ENCODE measurements around the gene CYTH3.

CYTH3 gene

DNA sequence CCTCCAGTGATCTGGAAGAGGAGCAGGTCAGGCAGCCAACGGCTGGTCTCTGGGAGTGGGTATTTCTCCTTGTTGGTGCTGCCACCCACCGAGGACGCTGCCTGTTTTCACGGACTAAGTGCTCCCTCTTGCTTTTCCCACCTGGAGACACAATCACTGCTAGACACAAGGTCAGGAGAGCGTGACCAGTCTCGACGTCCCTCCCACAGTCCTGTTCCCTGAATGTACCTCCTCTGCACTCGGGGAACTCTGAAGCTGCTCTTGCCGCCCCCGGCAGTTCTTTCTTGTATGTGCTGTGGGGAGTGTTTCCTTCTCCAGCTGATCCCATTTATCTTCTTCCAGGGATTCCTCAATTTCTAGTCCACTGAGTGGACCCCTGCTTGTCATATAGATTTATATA, 89.4 kb downstream of the CYTH3 start:
- no peak for DNase-seq

DNA sequence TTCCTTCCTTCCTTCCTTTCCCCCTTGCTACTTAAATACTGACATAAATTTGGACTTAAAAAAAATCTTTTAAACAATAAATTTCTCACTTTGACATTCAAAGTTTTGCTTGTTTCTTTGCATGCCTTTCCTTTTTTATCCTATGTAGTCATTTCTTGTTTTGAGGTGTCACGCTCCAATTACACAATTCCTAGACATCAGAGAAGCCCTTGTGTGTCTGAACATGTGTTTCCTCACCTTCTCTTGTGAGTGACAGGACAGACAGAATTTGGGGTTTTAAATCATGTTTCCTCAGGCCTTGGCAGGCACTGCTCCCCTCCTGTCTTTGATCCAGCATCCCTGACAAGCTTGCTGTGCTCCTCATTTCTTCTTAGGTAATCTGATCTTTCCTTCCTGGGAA, 91.3 kb downstream of the CYTH3 start:
- DNase-seq = no peak

DNA sequence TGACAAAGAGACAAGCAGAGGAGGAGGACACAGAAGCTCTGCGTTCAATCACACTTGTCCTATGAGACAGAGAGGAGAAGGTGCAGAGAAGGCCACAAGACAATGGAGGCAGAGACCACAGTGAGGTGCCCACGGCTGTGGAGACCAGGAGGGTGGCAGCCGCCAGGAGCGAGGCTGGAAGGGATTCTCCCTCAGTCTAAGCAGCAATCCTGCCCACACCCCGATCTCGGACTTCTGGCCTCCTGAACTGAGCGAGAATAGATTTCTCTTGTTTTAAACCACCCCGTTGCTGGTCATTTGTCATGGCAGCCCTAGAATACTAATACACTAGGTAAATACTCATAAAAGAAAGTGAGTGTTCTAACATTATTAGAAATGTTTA, 92.1 kb downstream of the CYTH3 start:
- DNase-seq = no peak

DNA sequence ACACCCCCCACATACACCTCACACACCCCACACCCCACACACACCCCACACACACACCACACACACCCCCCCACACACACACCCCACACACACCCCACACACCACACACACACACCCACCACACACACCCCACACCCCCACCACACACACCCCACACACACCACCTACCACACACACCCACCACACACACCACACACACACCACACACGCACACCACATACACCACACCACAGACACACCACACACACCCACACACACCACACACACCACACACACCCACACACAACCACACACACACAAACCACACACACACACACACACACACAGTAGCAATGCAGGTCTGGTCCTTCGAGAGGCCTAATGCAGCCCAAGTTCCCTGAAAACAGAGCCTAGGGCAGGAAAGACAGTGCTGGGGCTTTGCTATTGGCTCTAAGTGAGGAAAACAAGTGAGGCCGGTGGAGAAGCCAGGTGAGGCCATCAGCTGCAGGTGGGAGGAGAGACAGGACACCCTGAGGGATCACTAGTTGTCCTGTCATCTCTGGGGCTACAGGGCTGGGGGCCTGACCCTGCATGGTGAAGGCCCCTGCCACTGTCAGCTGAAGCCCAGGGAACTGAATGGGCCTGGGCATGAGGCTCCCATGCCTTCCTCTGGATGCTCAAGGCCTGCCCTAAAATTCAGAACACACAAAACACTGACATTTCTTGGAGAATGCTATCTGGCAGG, 92.6 kb downstream of the CYTH3 start:
- DNase-seq = no peak

DNA sequence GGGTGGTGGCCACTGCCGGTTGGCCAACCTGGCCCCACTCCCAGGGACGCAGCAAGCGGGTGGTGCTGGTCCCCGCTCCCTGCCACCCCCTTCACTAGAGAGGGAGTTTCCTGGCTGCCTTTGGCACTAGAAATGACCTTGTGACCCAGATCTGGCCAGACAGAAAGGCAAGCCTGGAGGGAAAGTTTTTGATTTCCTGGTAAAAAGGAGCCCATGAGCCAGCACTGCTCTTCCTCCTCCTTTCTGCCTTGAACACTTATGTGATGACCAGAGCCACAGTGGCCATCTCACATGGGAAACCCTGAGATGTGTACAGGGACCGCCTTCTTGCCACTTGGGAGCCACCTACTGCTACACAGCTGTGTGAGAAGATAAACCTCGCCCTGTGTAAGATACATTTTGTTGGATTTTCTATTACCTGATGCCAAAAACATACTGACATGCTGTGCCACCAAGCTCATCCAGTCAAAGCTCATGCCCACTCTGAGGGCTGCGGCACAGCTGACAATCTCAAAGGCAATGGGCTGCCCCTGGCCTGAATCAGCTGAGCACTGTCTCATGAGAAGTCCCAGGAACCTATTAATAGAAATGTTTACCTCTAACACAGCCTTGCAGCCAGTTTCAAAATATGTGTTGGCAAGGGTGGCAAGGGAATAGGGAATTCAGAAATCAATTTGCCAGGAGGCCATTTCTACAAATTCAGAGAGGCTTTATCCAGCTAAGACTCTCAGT, 94.0 kb downstream of the CYTH3 start:
- no peak for DNase-seq

DNA sequence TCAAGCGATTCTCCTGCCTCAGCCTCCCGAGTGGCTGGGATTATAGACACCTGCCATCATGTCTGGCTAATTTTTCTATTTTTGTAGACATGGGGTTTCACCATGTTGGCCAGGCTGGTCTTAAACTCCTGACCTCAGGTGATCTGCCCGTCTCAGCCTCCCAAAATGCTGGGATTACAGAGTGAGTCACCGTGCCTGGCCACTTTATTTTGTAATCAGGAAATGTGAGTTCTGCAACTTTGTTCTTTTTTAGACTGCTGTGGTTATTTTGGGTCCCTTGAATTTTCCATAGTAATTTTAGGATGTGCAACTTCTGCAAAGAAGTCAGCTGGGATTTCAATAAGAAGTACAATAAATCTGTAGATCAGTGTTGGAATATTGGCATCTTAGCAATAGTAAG, 96.8 kb downstream of the CYTH3 start:
- no peak for DNase-seq

DNA sequence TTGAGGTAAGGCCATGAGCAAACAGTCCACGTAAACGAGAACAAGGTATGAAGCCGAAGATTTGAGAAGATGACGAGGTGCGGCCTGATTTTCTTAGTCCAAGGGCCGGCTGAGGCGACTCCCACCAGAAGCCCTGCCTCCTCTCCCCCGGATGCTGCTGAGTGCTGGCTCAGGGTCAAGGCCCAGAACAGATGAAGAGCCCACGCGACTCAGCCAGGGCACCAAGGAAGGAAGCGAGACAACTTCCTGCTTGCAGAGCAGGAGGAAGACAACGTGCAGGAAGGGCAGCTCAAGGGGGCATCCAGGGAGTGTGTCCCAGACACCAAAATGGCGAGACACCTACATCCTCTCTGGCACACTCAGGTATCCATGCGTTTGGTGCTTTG, 99.5 kb downstream of the CYTH3 start:
- DNase-seq = no peak

DNA sequence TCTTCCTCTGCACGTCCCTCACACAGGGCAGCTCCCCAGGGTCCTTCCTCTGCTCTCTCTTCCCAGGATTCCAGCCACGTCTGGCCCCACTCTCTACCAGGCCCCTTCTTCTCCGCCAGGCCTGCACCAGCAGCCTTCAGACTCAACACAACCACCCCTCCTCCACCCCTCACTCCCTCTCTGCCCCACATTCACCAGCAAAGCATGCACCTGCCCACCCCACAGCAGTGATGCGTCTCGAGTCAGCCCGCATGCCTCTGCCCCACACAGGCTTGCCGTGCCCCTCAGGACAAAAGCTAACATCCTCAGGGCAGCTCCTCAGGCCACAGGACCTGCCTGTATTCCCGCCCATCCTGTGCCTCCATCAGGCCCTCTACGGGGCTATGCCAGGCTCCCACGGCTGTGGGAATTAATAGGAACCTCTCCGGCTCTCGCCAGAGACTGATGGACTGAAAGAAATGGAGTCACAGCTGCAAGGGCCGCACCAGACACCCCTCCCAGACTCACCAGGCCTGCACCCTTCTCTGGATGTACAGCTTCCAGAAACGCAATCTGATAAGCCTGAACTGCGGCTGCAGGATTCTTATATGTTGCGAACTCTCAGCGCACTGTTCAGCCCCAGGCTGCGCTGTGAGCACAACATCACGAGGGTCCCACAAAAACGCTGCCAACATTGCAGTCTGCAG, 100.1 kb downstream of the CYTH3 start:
- DNase-seq = no peak

DNA sequence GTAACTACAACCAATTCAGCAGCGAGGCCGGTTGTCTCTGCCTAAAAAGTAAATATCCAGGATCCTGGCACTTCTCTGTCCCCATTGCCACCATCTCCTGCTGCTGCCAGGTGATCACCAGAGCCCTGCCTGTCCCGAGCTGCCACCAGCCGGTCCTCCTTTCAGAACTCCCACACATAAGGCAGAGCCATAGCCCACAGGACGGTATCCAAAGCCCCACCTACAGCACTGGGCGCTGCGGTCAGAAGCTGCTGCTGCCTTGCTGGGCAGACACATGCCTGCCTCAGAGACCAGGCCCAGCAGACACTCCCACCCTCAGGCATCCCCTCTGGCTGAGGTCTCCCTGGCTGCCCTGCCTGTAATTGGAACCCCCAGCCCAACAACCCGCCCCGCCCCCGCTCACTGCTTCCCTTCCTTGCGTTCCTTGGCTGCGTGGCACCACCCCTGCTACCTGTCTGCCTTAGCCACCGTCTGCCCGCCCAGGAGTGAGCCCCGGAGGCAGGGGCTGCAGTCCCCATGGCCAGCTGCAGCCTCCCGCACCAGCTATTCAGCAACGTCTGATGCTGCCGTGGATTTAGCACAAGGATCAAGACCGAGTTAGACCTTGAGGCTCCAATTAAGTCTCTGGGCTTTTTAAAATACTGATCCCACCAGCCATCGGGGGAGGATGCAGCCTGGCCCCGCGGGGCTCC, 100.7 kb downstream of the CYTH3 start:
- no peak for DNase-seq

DNA sequence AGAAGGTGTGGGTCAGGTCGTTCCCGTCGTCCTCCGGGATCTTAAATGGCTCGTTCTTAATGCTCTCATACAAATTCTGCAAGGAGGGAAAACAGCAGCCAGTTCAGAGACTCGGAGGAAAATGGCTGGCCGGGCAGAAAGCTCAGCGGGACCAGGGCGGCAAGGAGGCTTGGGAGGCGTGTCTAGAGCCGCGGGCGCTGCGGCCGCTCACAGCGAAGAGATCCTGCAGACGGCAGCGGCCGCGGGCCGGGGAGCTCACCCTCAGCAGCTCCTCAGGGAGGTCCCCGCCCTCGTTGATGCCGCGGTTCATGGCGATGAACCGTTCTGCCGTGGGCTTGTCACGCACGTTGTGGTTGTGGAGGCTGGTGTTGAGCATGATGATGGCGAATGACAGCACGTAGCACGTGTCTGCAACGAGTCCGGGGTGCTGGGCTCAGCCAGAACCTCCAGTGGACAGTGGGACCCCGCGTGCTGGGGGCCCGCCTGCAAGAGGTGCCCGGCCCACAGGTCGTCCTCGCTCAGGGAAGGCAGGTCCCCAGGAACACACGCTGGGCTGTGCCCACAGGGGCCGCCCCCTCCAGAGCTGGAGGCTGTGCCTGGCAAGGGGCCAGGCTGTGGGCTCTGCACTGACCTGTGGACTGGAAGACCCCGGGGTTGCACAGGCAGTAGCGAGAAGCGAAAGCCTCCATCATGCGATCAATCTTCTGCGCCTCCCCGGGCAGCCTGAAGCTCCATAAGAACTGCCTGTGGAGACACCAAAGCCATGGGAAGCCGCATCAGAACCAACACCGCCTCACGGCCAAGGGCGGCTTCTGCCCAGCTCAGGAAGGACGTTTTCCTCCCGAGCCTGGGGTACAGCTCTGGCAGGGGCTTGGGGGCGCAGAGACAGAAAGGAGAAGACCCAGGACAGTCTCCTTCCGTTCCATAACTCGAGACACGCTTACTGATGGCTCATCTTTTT, 101.6 kb downstream of the CYTH3 start:
- DNase-seq = no peak

DNA sequence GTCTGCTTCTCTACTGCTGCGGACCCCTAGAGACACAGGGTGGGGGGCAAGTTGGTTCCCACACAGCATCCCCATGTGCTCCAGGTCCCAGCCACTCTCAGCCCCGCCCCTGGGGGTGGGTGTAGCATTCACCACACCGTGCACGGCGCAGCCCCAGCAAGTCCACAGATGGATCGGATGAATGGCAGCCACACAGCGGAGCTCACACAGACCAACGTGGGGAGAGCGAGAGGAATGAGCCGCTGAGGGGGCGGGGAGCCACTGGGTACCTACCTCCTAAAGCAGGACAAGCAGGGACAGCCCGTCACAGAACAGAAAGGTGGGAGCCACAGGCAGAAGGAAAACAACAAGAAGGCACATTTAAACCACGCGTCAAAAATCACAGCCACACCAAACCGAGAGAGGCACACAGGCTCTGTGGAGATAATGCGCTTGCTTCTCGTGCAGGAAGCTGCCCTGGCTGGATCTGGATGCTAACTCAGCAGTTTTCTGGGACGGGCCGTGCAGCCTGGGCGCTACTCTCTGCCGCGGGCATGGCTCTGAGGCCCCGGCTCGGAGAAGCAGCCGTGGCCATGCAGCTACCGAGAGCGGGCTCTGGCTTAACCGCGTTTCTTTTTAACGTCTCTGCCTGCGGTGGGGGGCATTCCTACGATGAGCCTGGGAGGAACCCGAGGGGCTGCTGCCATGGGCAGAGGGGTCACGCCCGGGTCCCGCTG, 102.5 kb downstream of the CYTH3 start:
- DNase-seq = no peak

DNA sequence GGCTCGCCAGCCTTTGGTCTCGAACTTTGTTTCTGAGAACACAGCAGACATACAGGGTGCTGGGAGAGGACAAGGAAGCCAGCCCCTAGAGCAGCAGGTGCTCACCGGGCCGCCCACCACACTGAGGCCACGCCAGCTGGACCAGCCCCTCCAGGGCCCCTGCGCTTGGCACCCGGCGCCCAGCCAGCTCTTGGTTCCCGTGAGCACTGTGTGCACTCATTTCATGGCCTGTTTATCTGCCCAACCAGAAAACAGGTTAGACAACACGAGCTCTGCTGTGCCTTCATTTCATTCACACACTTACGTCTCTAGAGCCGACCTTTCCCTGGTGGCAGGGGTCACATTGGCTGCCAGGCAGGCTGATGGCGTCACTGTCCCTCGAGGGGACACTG, 104.0 kb downstream of the CYTH3 start:
- no peak for DNase-seq

DNA sequence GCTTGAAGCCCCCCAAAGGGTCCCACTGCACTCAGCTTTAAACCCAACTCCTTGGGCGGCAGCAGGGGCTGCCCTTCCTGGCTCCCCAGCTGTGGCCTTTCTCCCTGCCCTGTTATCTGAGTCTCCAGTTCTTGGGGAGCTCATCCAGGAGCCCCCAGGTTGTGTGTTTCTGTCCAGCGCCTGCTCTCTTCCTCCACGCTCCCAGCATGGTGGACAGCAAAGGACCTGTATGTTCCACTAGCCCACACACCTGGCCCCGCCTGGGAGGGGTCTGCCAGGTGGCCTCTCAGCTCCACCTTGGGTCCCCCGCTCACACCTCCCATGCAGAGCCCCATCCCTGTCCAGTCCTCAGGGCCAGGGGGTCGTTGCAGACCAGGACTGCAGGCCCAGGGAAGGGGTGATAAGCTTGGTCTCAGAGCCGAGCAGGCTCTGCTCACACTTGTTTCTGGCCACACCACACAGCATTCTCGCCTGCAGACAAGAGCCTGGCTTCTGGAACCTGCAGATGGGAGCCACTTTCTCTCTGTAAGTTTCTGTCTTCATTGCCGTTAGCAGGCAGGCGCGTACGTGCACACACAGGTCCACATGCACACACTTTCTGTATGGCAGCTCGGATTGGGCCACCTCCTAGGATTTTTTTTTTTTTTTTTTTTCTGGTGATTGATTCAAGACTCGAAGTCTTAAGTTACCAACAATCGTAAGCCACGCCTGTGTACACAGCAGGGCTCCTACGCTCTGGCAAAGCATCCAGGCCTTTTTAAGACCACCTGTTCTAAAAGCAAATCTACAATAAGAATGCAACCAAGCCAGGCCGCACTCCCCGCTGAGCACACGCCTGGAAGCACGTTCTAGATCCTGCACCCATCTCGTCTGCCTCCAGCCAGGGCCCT, 104.6 kb downstream of the CYTH3 start:
- DNase-seq = no peak

DNA sequence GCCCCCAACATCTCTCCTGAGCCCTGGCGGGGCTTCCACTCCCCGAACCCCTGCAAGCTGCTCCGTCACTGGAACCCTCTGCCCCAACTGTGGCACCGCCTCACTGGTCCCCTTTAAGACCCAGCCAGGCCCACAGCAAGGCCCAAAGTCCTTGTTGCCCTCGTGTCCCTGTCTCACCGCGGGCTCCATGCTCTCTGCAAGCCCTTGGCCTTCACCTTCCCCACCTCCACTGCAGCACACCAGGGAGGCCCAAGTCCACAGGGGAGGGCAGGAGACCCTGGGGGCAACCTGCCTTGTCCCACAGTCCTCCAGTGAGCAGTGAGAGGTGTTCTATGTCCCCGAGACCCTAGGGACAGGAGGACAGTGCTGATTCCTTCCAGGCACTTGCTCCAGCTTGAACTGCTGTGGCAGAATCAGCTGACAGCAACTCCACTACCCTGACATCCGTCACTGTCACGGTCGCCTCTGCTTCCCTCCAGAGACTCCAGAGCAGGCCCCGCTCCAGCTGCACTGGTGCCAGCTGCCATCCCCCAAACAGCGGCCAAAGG, 105.3 kb downstream of the CYTH3 start:
- DNase-seq = no peak

DNA sequence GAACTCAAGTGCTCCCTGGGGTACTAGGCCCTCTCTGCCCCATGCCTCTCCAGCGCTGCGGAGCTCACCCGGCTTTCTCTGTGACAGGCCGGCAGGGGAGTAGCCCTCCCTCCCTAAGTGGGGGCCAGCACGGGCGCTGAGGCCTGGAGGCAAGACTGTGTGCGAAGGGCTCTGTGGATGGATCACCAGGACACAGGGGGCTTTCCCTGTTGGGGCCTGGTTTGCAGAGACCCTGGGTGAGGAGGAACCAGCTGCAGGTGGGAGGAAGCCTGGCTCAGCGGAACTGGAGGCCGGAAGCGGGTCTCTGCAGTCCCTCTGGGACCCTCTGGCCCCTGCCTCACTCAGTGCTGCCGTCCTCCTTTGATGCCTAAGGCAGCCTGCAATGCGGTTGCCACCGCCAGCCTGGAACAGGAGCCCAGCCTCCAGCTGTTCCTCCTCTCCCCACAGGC, 106.0 kb downstream of the CYTH3 start:
- no peak for DNase-seq

DNA sequence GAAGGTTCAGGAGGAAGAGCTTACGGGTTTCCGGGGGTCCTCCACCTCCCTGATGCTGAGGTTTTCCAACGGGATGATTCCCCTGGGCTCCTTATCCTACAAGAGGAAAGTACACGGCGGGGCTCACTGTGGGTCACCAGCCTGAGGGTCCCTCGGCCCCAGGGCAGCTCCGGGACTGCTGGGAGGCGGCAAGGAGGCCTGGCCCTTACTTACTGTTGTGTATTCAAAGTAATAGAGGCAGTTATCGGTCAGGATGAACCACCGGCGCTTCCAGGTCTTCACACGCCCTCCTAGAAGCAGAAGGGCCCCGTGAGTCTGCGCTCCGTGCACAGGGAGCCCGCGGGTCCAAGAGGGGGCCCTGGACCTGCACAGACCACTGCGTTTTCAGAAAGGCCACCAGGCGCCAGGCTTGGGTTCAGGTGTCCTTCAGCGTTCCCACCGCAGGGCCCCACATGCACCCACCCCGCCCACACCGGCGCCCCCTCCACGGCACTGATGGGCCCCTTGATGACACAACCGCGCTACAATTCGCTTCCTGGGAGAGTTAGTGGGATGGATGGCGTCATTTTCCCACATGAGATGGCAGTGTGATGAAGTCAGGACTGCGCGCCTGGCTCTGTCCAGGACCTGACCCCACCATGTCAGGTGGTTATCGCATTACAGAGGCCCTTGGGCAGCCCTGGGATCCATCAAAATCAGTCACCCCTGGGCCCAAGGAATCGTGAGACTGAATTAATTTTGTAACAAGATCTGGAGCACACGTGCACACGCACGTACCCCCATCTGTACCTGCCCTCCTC, 106.7 kb downstream of the CYTH3 start:
- DNase-seq = no peak

DNA sequence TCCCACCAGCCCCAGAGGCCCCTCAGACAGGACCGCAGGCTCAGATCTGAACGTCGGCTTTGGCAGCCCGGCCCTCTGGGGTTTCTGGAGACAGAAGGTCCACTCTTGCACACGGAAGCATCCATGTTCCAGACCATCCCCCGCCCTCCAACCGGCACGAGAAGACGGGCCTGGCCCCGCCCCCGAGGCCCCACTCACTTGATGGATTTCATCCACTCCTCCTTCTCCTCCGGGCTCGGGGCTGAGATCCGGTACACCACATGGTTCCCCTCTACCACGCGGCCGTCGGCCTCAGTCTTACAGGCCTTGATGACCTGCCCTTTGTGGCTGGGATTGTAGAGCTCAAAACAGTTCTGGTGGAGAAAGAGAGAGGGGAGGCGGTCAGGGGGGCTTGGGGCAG, 107.3 kb downstream of the CYTH3 start:
- DNase-seq = no peak

DNA sequence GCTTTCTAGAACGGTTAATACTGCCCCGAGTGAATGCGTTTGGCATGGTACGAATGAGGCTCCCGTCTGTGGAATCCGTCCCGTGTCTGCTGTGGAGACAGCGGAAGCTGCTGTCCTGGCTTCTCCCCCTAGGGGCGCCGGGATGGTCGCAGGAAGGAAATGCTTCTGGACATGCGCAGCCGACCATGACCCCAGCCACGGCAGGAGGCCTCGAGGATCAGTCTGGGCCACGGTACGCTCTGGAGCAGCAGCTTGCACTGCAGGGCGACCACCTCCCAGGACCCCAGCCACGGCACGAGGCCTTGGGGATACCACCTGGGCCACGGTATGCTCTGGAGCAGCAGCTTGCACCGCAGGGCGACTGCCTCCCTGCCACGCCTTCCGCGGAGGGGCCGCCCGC, 107.9 kb downstream of the CYTH3 start:
- no peak for DNase-seq

DNA sequence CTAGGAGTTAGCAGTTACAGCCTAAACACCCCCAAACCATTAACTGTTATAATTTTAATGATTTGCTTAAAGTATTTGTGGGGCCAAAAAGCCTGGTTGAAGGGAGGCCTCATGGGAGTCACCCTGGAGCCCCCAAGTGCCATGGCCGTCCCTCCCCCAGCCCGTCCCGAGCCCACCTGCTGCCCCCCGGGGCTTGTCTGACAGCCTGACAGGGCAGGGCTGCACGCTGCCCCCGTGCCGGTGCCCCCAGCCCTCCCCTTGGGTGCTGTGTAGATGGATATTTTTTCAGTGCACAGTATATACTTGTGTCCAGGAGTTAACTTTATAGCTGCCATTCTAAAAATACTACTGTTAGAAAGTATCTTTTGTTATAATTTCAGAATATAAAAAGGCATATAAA, 108.4 kb downstream of the CYTH3 start:
- DNase-seq = no peak

Measured in CD4-positive, alpha-beta T cell treated with Interleukin-10 for 1 hour (primary cell).